Adrenal gland (tissue), 12 donors: Measurements from ENCODE around the gene ARL5B. TPM values are rescaled to one million over a fixed set of nuclear protein-coding genes. Genes with fewer than 3 reads are reported as not detected.

ENCODE experiments used
- DNase-seq, 7 donors: peaks; one replicate each; pipeline ENCODE4 v3.0.0-alpha.2; 2019 to 2020
- H3K27ac ChIP-seq, 5 donors: fragments of 200-600 bp; sonication (generic) in 4 of 5; 1 replicate in 3 of 5; 2 replicates in 2 of 5; pipeline versions ENCODE4 v1.5.1 to v1.8.0; 2016 to 2020; ENCODE audit warnings: mild to moderate bottlenecking in 1 of 5
- H3K27me3 ChIP-seq: fragments of 200-600 bp; 2 replicates; pipeline ENCODE4 v1.8.0; 2021
- H3K36me3 ChIP-seq, 2 donors: fragments of 200-600 bp; replicated peaks in 1 of 2; 1 replicate in 1 of 2; 2 replicates in 1 of 2; pipeline versions ENCODE4 v1.5.1 to v1.8.0; 2018 to 2022
- H3K4me1 ChIP-seq, 2 donors: fragments of 200-600 bp; replicated peaks in 1 of 2; 1 replicate in 1 of 2; 2 replicates in 1 of 2; pipeline versions ENCODE4 v1.5.1 to v1.8.0; 2018 to 2021
- H3K4me3 ChIP-seq, 4 donors: fragments of 200-600 bp; sonication (generic) in 3 of 4; one replicate each; pipeline ENCODE4 v1.5.1; 2016 to 2018
- H3K9me3 ChIP-seq, 3 donors: fragments of 200-600 bp; sonication (generic) in 1 of 3; replicated peaks in 1 of 3; 1 replicate in 2 of 3; 2 replicates in 1 of 3; pipeline versions ENCODE4 v1.5.1 to v1.8.0; 2016 to 2021
- POLR2A ChIP-seq, 2 donors: fragments of 450-650 bp; IDR thresholded peaks; one replicate each; pipeline ENCODE4 v1.6.1; 2017; ENCODE audit warnings: antibody characterized with exemption in 2 of 2, mild to moderate bottlenecking in 2 of 2, moderate library complexity in 1 of 2
- WGBS, 4 donors: extraction: QIAGEN DNeasy Blood & Tissue Kit in 2 of 4; methylation state at CpG; one replicate each; pipeline versions ENCODE4 v1.1.5 to v1.1.7; 2013 to 2017; 5-methylcytosine and 5-hydroxymethylcytosine counted together
- intact Hi-C, 2 donors: fragments of 100-400 bp; cut with DNase I; formaldehyde crosslinking; loops; one replicate each; pipeline versions ENCODE4 v1.14.1 to v1.15.0; 2022 to 2023
- polyA plus RNA-seq, 3 donors: library from polyadenylated mRNA; stranded (reverse); fragments of 200-250 nt in 2 of 3; fragments of 350-450 nt in 1 of 3; fragmentation: Illumina TruSeq in 1 of 3; extraction: RNeasy Lipid Tissue Mini Kit (QIAGEN cat#74804) in 1 of 3; gene quantifications; one replicate each; pipeline ENCODE4 v1.2.3, GENCODE V29; 2013 to 2014
- total RNA-seq, 9 donors: library from RNA; depleted of rRNA in 4 of 9; stranded (reverse); fragments of >200 nt in 4 of 9; fragments of 120-200 nt in 1 of 9; fragmentation: NEBNext Ultra II Directional in 1 of 9; extraction: Animal tissue kit (Norgen Biotek cat#: 25700) in 1 of 9; gene quantifications; one replicate each; pipeline versions ENCODE4 v1.1.0 to v1.2.4, GENCODE V29; 2013 to 2023
- TF ChIP-seq, protein P1 (sequence below), 6 experiments: fragments of 450-650 bp in 4 of 6; fragments of 200-600 bp in 2 of 6; sonication (generic) in 1 of 6; IDR thresholded peaks; 1 replicate in 5 of 6; 2 replicates in 1 of 6; pipeline versions ENCODE4 v1.5.1 to v1.8.0; 2016 to 2021; ENCODE audit warnings: antibody characterized with exemption in 6 of 6, mild to moderate bottlenecking in 2 of 6, moderate library complexity in 1 of 6
- donor health status: healthy with polysubstance abuse.
- donor health status: Bipolar disorder and iron deficiency.
- donor health status: DM: yes; HTN: yes; CAD: no.
- donor health status: DM: no; HTN: no; CAD: no.
- donor health status: DM: no; HTN: no; CAD: no.
- donor health status: DM: yes; HTN: yes; CAD: no.

Gene ARL5B
- total and polyA plus RNA-seq, 12 donors, result 1.6 to 24.2 (median 10.0) TPM

DNA sequence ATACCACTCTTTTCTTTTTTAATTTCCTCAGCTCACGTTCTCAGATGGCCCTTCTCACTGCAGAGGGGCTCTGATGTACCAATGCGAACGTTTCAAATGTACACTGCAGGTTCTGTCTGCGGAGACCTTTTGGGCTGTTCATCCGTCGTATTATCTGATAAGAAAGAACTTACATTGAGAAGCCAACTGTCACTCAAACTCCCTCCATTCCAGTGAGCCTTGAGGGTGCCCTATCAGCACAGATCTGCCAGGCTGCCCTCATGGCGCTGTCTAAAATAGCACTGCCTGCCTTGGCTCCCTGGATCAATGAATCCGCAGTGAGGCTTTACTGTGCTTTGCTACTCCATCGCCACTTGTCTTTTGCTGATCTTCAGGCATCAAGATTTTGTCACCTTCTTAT, 61.8 kb downstream of the ARL5B start:
- Histone ChIP-seq H3K27me3 (no peaks in the 10 kb centered on the region), H3K36me3 (no peaks in the 10 kb centered on the region), H3K9me3 (no peaks in the 10 kb centered on the region), H3K4me1 (no peaks in the 10 kb centered on the region), H3K27ac (no peak overlapping the region), H3K4me3 (no peak overlapping the region)
- TF ChIP-seq, protein P1, sequence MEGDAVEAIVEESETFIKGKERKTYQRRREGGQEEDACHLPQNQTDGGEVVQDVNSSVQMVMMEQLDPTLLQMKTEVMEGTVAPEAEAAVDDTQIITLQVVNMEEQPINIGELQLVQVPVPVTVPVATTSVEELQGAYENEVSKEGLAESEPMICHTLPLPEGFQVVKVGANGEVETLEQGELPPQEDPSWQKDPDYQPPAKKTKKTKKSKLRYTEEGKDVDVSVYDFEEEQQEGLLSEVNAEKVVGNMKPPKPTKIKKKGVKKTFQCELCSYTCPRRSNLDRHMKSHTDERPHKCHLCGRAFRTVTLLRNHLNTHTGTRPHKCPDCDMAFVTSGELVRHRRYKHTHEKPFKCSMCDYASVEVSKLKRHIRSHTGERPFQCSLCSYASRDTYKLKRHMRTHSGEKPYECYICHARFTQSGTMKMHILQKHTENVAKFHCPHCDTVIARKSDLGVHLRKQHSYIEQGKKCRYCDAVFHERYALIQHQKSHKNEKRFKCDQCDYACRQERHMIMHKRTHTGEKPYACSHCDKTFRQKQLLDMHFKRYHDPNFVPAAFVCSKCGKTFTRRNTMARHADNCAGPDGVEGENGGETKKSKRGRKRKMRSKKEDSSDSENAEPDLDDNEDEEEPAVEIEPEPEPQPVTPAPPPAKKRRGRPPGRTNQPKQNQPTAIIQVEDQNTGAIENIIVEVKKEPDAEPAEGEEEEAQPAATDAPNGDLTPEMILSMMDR (IDR thresholded peaks at IDR 0.05), result no peak
- TF ChIP-seq POLR2A (IDR thresholded peaks at IDR 0.05), result no peak
- 60 to 70% (median 65%) methylated on average over 9 of the region's 9 CpGs for WGBS, 4 donors
- intact Hi-C loops, result no loop called here
- no peak for DNase-seq

DNA sequence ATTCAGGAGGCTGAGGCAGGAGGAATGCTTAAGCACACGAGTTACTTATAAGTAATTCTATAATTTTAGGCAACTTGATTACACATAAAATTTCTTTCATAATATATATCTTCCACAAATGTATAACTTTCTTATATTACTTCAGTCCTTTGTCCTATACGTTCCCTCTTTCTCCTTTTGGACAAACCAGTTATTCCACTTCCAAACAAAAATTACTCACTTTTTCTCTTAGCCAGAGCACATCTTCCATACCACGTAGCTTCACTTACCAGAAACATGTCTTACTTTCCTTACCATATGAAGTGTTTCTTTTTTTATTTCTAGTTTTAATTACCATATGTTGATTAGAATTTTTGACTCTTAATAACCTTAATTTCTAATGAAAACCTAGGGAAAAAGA, 64.6 kb downstream of the ARL5B start:
- 69 to 77% (median 73%) methylated on average over 3 of the region's 3 CpGs for WGBS, 4 donors
- H3K4me3 ChIP-seq, result no peak overlapping the region
- intact Hi-C loops, result no loop called here

More for the DNA sequence above, 64.6 kb downstream of the ARL5B start:
- Histone ChIP-seq H3K27me3 (peaks cover 5% of the 10 kb centered on the region), H3K36me3 (no peaks in the 10 kb centered on the region), H3K4me1 (no peaks in the 10 kb centered on the region), H3K27ac (no peak overlapping the region), H3K9me3 (no peaks in the 10 kb centered on the region)
- no peak for TF ChIP-seq POLR2A (IDR thresholded peaks at IDR 0.05)
- TF ChIP-seq, protein P1 (IDR thresholded peaks at IDR 0.05), result no peak
- DNase-seq, result no peak

Other genes starting within 250 kb of the ARL5B start
- 10 to 100 TPM in 6 of 9 donors, 1 to 10 TPM in 3; 5.1 to 24.7 (median 13.7) TPM for gene NSUN6, start 7.8 kb upstream of the ARL5B start, total RNA-seq
- 10 to 100 TPM; 14.9 to 33.3 (median 24.7) TPM for gene NSUN6, start 7.8 kb upstream of the ARL5B start, polyA plus RNA-seq